Stimulated activated CD8-positive, alpha-beta memory T cell treated with anti-CD3 and anti-CD28 coated beads, Interleukin-4, amount 100 ng/mL, for 24 hours (primary cell): ENCODE measurements around the gene CHD3.

ENCODE experiments used
- DNase-seq: peaks from one replicate; pipeline ENCODE4 v3.0.0-alpha.2; 2020; ENCODE audit warnings: low read depth

The CHD3 gene

DNA sequence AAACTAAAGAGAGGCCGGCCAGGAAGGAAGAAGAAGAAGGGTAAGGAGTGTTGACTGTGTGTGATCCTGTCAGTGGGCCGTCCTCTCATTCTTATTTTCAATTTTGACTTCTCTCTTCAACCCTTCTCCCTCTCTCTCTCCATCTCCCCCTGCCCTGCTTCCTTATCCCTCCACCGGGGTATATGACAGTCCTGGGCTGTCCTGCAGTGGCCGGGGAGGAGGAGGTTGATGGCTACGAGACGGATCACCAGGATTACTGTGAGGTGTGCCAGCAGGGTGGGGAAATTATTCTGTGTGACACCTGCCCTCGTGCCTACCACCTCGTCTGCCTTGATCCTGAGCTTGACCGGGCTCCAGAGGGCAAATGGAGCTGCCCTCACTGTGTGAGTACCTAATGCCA lies 5.6 kb downstream of the CHD3 start:
- DNase-seq: no peak

- no peak for DNase-seq
Measured at GRCh38 chr17:7894866-7895265, 6.3 kb downstream of the CHD3 start.

- DNase-seq: no peak
Measured at GRCh38 chr17:7897090-7897489, 8.5 kb downstream of the CHD3 start.

- DNase-seq: no peak
Measured at GRCh38 chr17:7897773-7898172, 9.2 kb downstream of the CHD3 start.

GRCh38 chr17:7903154-7904103 lies 14.8 kb downstream of the CHD3 start:
- DNase-seq: no peak

DNA sequence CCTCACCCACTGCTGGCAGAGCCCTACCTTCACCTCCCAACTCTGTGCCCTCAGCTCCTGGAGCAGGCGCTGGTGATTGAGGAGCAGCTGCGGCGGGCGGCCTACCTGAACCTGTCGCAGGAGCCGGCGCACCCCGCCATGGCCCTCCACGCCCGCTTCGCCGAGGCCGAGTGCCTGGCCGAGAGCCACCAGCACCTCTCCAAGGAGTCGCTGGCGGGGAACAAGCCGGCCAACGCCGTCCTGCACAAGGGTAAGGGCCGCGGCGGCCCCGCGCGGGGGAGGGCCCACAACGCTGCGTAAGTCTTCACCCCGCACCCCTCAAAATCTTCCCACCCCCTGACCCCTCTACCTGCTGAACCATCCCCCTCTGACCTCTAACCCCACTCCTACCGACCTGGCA lies 20.5 kb downstream of the CHD3 start:
- no peak for DNase-seq

GRCh38 chr17:7910281-7910680 lies 21.7 kb downstream of the CHD3 start:
- no peak for DNase-seq

DNA sequence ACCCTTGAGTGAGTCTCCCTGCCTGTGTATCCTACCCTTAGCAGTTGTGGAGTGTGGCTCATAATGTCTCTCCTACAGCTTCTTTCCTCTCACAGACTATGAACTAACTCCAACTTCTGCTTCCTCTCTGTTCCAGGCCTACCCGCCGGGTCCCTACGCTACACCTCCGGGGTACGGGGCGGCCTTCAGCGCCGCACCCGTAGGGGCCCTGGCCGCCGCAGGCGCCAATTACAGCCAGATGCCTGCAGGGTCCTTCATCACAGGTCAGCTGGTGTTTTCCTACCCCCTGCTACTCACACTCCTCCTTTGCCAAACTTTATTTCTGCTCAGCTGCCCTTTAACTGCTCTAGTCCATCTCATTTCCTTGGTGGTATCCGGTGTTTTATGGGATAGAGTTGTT lies 22.1 kb downstream of the CHD3 start:
- DNase-seq: no peak

DNA sequence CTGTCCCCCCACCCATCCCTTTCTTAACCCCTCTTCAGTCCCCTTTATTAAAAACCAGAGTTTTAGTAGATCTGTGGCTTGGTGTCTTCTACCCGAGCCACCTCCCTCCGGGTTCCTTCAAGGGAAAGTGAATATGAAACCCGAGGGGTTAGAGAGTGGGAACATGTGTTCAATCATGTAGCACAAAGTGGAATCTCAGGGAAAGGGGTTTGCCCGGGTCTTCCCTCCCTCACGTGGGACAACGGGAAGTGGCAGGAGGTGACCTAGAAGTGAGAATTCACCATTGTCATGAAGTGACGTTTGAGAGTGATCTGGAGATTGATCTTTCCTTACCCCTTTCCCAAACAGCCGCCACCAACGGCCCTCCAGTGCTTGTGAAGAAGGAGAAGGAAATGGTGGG lies 22.5 kb downstream of the CHD3 start:
- no peak for DNase-seq

- DNase-seq: no peak
Measured at GRCh38 chr17:7912927-7913524, 24.4 kb downstream of the CHD3 start.

DNA sequence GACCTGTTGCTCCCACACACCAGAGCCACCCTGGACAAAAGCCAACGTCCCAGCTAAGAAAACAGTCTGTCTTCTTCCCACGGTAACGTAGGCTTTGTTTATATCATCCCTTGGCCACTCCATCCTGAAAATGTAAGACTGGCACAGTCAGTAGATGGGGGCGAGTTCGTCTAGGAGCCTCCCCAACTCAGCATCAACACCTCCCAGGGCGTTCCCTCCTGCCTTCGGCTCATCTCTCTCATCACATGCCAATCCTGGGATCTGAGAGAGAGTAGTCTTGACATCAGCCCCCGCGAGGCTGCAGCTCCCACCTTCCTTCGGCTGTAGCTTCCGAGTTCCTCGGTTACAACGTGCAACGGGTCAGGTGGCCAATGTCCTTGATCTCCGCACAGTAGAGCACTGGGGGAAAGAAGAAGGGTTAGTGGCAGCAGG lies 26.6 kb downstream of the CHD3 start:
- DNase-seq: no peak

DNA sequence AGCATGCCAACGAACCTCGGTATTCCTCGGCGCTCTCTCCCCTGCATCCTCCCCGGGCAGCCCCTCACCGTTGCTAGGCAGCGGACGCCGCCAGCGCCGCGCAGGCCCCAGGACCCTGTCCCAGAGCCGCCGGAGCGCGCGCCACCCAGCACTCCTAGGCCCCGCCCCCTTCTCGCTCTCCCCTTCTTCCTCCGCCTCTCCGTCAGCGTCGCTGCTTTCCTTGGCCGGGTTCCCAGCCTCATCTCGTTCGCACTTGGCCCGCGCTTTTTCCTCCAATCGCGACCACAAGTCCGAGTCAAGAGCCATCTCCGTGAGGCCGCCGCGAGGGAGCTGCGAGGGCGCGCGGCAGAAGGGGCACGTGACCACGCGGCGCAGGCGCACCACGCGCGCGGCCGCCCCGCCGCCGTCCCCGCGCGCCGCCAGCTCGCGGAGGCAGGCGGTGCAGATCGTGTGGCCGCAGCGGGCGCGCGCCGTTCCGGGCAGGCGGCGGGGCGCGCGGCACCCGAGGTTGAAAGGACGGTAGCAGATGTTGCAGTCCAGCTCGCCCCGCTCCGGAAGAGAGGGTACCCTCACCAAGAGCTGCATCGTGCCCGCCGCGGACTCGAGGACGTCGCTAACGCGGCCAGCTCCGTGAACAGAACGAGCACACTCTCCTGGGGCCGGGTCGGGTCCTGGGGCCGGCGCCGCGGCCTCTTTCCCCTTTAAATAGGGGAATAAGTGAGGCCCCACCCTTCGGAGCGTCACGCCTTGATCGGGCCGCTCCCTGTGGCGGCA lies 27.2 kb downstream of the CHD3 start, which contains the start of gene RNF227:
Gene RNF227 (minus strand): TSS at position 679 of the 774 bp plus-strand sequence. CDS start 94 bp downstream, at position 585.
- DNase-seq: peak; percentile 78

- no peak for DNase-seq
Measured at GRCh38 chr17:7916385-7916682, 27.7 kb downstream of the CHD3 start.

GRCh38 chr17:7916808-7917207 lies 28.2 kb downstream of the CHD3 start:
- DNase-seq: no peak

GRCh38 chr17:7922269-7922844 lies 33.8 kb downstream of the CHD3 start:
- DNase-seq: no peak

DNA sequence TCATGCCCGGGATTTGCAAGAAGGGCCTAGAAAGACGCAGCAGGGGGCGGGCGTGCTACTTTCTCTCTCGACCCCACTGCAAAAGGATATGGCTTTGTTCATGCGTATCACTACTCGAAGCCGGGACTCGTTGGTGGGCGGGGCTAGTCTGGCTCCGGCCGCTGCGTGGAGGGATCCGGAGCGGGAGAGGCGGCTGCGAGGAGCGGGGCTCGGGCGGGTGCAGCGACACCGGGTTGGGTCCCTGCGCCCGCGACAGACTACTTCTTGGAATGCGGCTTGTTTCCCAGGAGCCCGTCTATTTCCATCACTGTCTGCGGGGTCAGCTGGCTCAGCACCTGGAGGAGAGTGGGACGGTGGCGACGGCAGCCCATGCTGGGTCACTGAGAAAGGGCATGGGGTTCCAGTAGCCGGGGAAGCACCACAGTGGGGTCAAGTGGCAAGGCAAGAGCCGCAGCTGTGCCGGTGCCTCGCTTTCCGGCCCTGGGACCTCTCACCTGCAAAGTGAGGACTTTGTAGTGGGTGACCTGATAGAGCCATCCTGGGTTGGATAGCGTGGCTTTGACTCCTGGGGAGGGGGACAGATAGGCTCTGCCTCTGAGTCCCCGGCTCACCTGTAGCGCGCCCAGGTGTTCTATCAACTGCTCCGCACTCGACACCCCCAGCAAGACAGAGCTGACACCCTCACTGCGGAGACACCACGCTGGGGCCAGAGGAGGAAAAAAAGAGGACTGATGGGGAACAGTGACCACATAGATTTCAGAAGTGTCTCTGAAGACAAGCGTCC lies 34.4 kb downstream of the CHD3 start:
- peak; percentile 71 for DNase-seq

DNA sequence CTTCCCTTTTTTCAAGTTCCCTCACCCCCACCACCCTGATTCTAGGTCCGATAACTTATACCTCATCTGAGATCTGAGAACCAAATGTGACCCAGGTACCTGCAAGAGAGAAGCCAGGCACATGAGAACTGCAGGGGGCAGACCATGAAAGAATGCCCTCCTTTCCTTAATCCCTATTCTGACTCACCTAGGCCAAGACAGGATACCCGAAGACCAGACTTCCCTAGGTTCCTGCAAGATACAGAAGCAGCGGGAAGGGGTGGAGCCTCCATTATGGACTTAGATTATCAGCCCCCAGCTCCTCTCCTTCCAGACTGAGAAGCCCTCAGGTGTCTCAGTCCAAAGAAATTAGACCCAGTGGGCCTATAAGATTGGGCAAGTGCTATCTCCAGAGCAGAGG lies 39.0 kb downstream of the CHD3 start:
- DNase-seq: no peak

GRCh38 chr17:7929158-7930023 lies 40.8 kb downstream of the CHD3 start, which contains the start of gene KCNAB3:
Gene KCNAB3 (minus strand): TSS chr17:7929856. CDS start chr17:7929435, 421 bp downstream.
- no peak for DNase-seq

GRCh38 chr17:7930841-7931631 lies 42.4 kb downstream of the CHD3 start:
- DNase-seq: no peak
